Upper lobe of left lung (tissue), 4 donors: Measurements from ENCODE around the gene TSHZ2.

Experiments
- EP300 ChIP-seq, 4 donors: sonication (generic); formaldehyde crosslinking; IDR thresholded peaks; one replicate each; pipeline ENCODE4 v1.5.1; 2017; ENCODE audit warnings: antibody characterized with exemption in 4 of 4, control low read depth in 2 of 4
- POLR2A ChIP-seq, 4 donors: fragments of 450-650 bp; IDR thresholded peaks; one replicate each; pipeline ENCODE4 v1.5.1; 2016 to 2017; ENCODE audit warnings: antibody characterized with exemption in 4 of 4, mild to moderate bottlenecking in 2 of 4
- POLR2AphosphoS5 ChIP-seq, 2 donors: sonication (generic); formaldehyde crosslinking; IDR thresholded peaks; one replicate each; pipeline ENCODE4 v1.5.1; 2017; ENCODE audit warnings: antibody characterized with exemption in 2 of 2
- TF ChIP-seq, protein P1 (sequence below), 6 experiments: fragments of 450-650 bp in 4 of 6; fragments of 200-600 bp in 2 of 6; sonication (generic) in 2 of 6; IDR thresholded peaks; one replicate each; pipeline ENCODE4 v1.5.1; 2016 to 2019; ENCODE audit warnings: antibody characterized with exemption in 6 of 6

GRCh38 chr20:53032478-53032932 is 60.3 kb downstream of the TSHZ2 start:
- TF ChIP-seq, protein P1, sequence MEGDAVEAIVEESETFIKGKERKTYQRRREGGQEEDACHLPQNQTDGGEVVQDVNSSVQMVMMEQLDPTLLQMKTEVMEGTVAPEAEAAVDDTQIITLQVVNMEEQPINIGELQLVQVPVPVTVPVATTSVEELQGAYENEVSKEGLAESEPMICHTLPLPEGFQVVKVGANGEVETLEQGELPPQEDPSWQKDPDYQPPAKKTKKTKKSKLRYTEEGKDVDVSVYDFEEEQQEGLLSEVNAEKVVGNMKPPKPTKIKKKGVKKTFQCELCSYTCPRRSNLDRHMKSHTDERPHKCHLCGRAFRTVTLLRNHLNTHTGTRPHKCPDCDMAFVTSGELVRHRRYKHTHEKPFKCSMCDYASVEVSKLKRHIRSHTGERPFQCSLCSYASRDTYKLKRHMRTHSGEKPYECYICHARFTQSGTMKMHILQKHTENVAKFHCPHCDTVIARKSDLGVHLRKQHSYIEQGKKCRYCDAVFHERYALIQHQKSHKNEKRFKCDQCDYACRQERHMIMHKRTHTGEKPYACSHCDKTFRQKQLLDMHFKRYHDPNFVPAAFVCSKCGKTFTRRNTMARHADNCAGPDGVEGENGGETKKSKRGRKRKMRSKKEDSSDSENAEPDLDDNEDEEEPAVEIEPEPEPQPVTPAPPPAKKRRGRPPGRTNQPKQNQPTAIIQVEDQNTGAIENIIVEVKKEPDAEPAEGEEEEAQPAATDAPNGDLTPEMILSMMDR (IDR thresholded peaks at IDR 0.05) = no peak
- TF ChIP-seq POLR2A (IDR thresholded peaks at IDR 0.05) (no peak), POLR2AphosphoS5 (IDR thresholded peaks at IDR 0.05) (no peak), EP300 (IDR thresholded peaks at IDR 0.05) (no peak)
